Fibroblast of the aortic adventitia (primary cell): ENCODE measurements around the gene RARB. TPM values are rescaled to one million over a fixed set of nuclear protein-coding genes. Genes with fewer than 3 reads are reported as not detected.
A peak's percentile ranks its signal among the peaks of the same experiment; 100 is the strongest.

ENCODE experiments used
- DNase-seq: peaks from one replicate; pipeline ENCODE4 v3.0.0-alpha.2; 2010; ENCODE audit warnings: low read depth
- H3K4me3 ChIP-seq: 2 replicates; pipeline ENCODE4 v1.5.1; 2011; ENCODE audit warnings: low read depth, mild to moderate bottlenecking, control low read depth, low read length, moderate library complexity
- CTCF ChIP-seq: IDR thresholded peaks from 2 replicates; pipeline ENCODE4 v1.5.1; 2011; ENCODE audit warnings: mild to moderate bottlenecking, low read length, control low read depth, inconsistent platforms; ENCODE audit not compliant: insufficient read depth
- total RNA-seq: library from RNA; depleted of rRNA; stranded (reverse); fragments of >200 nt; gene quantifications from 2 replicates; pipeline ENCODE4 v1.2.3, GENCODE V29; 2012; ENCODE audit warnings: low replicate concordance

RARB gene
- total RNA-seq, 1 donor: 3.1 TPM

- TF ChIP-seq CTCF: no peak
- no peak for DNase-seq
- no peak overlapping the region for H3K4me3 ChIP-seq
These were observed 144.3 kb downstream of the RARB start for GRCh38 chr3:25572336-25572735.

GRCh38 chr3:25572919-25573385 lies 144.9 kb downstream of the RARB start:
- H3K4me3 ChIP-seq: no peak overlapping the region
- peak; percentile 26 for DNase-seq
- TF ChIP-seq CTCF: no peak

GRCh38 chr3:25573386-25574171 lies 145.5 kb downstream of the RARB start:
- DNase-seq: no peak

GRCh38 chr3:25574172-25574765 lies 146.2 kb downstream of the RARB start:
- H3K4me3 ChIP-seq: no peak overlapping the region
- no peak for DNase-seq
- TF ChIP-seq CTCF: no peak

More at GRCh38 chr3:25573386-25574171, 145.5 kb downstream of the RARB start:
- H3K4me3 ChIP-seq: no peak overlapping the region
- TF ChIP-seq CTCF: no peak

GRCh38 chr3:25575001-25575400 lies 146.9 kb downstream of the RARB start:
- DNase-seq: no peak
- no peak for TF ChIP-seq CTCF
- H3K4me3 ChIP-seq: no peak overlapping the region

GRCh38 chr3:25576146-25576545 lies 148.1 kb downstream of the RARB start:
- H3K4me3 ChIP-seq: no peak overlapping the region
- no peak for DNase-seq
- TF ChIP-seq CTCF: no peak
